ENCODE results near the gene RHOBTB3.
"Not testable (repeated sequence)": the region's sequence is repeated elsewhere in the genome, so short reads cannot be mapped to it uniquely, and the experiment has no call there.

The RHOBTB3 gene

DNA sequence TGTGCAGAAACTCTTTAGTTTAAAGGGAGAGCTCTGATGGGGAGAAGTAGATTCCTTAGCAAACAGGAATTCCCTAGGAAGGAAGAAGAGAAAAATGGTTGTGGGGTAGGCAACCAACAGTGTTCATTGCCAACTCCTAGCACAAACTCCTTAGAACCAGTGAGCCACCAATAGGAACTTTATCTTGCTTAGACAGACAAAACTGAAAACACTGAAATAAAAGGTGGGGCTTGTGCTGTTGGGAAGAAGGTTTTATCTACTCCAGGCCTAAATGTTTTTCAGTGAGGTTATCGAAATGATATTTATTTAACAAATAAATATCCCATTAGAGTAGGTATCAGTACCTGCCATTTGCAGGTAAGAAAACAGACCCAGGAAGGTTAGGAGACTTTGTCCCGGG, 99.1 kb downstream of the RHOBTB3 start:
- WGBS (ENCODE audit: insufficient coverage) = 93% methylated on average over 1 of the region's 2 CpGs
- Histone ChIP-seq H3K9me3 (ENCODE audit: control extremely low read depth in 1 of 5, control insufficient read depth in 4 of 5, insufficient read depth in 2 of 5, low read depth in 1 of 5, low read length in 4 of 5) (no peaks in the 10 kb centered on the region), H3K4me3 (ENCODE audit: control insufficient read depth in 1 of 7, extremely low read depth in 1 of 7, insufficient read depth in 4 of 7, low read depth in 2 of 7, low read length in 6 of 7) (no peak overlapping the region), H3K4me1 (ENCODE audit: control extremely low read depth in 1 of 4, control insufficient read depth in 4 of 4, insufficient read depth in 4 of 4, low read length in 3 of 4) (peaks cover 8 to 52% (median 18%) of the 10 kb centered on the region in 4 experiments), H3K27me3 (replicated peaks in 2 of 5; ENCODE audit: control insufficient read depth in 4 of 5, insufficient read depth in 5 of 5, low read length in 4 of 5) (no peaks in the 10 kb centered on the region), H3K36me3 (ENCODE audit: control insufficient read depth in 4 of 4, insufficient read depth in 4 of 4, low read length in 3 of 4) (no peaks in the 10 kb centered on the region), H3K27ac (ENCODE audit: insufficient read depth in 1 of 2, low read depth in 1 of 2, low read length in 2 of 2, poor library complexity in 1 of 2, severe bottlenecking in 2 of 2) (no peak overlapping the region)
- CTCF ChIA-PET = interaction anchor here (1.2 to 3.4 kb wide), 5 partner anchors 8 to 49 kb away, joined by 4 to 19 read pairs (median 13); partner anchors contain the start of gene GLRX
- DNase-seq = no peak
- POLR2A ChIA-PET = no interaction called here

DNA sequence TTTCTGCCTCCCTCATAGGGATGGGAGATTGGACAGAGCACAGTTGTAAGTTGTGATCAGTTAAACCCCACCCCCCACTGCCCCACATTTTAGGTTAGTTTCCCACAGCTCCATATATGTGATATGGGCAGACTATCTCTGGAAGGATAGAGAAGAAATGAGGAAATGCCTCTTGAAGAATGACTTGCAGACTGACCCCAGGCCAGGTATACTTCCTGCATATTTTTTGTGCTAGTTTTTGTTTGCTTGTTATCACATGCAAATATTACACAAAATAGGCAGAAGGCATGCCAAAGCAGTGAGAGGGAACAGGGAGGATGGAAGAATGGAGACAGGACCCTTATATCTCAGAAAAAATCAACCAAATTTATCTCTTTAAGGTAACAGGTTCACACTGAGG, 101.5 kb downstream of the RHOBTB3 start:
- DNase-seq = no peak
- Histone ChIP-seq H3K27me3 (replicated peaks in 2 of 5; ENCODE audit: control insufficient read depth in 4 of 5, insufficient read depth in 5 of 5, low read length in 4 of 5) (no peaks in the 10 kb centered on the region), H3K9me3 (ENCODE audit: control extremely low read depth in 1 of 5, control insufficient read depth in 4 of 5, insufficient read depth in 2 of 5, low read depth in 1 of 5, low read length in 4 of 5) (no peaks in the 10 kb centered on the region), H3K4me3 (ENCODE audit: control insufficient read depth in 1 of 7, extremely low read depth in 1 of 7, insufficient read depth in 4 of 7, low read depth in 2 of 7, low read length in 6 of 7) (no peak overlapping the region), H3K4me1 (ENCODE audit: control extremely low read depth in 1 of 4, control insufficient read depth in 4 of 4, insufficient read depth in 4 of 4, low read length in 3 of 4) (peaks cover 21 to 52% (median 30%) of the 10 kb centered on the region in 4 experiments), H3K27ac (ENCODE audit: insufficient read depth in 1 of 2, low read depth in 1 of 2, low read length in 2 of 2, poor library complexity in 1 of 2, severe bottlenecking in 2 of 2) (no peak overlapping the region), H3K36me3 (ENCODE audit: control insufficient read depth in 4 of 4, insufficient read depth in 4 of 4, low read length in 3 of 4) (no peaks in the 10 kb centered on the region)
- ChIA-PET CTCF (interaction anchor here (1.1 to 3.4 kb wide), 5 partner anchors 9 to 185 kb away, joined by 3 to 19 read pairs (median 13); partner anchors contain the start of gene GLRX), POLR2A (no interaction called here)

- Histone ChIP-seq H3K4me1 (ENCODE audit: control extremely low read depth in 1 of 4, control insufficient read depth in 4 of 4, insufficient read depth in 4 of 4, low read length in 3 of 4) (peaks cover 16 to 46% (median 32%) of the 10 kb centered on the region in 4 experiments), H3K9me3 (ENCODE audit: control extremely low read depth in 1 of 5, control insufficient read depth in 4 of 5, insufficient read depth in 2 of 5, low read depth in 1 of 5, low read length in 4 of 5) (no peaks in the 10 kb centered on the region), H3K36me3 (ENCODE audit: control insufficient read depth in 4 of 4, insufficient read depth in 4 of 4, low read length in 3 of 4) (no peaks in the 10 kb centered on the region), H3K27ac (ENCODE audit: insufficient read depth in 1 of 2, low read depth in 1 of 2, low read length in 2 of 2, poor library complexity in 1 of 2, severe bottlenecking in 2 of 2) (peak overlapping the region; percentile 37 to 75), H3K4me3 (ENCODE audit: control insufficient read depth in 1 of 7, extremely low read depth in 1 of 7, insufficient read depth in 4 of 7, low read depth in 2 of 7, low read length in 6 of 7) (peak overlapping the region in 6 of 7 experiments; percentile 46 to 82 (median 72)), H3K27me3 (replicated peaks in 2 of 5; ENCODE audit: control insufficient read depth in 4 of 5, insufficient read depth in 5 of 5, low read length in 4 of 5) (no peaks in the 10 kb centered on the region)
- ChIA-PET CTCF (interaction anchor here (0.9 to 22.7 kb wide), 9 partner anchors 12 to 170 kb away, joined by 3 to 430 read pairs (median 5); partner anchors contain the start of gene GLRX), POLR2A (interaction anchor here (0.6 kb wide), 1 partner anchor 86 kb away, joined by 3 read pairs; no protein-coding TSS in a partner anchor)
- DNase-seq = peak in 2 of 3 donors; percentile 80 to 85
- 2% methylated on average over 9 of the region's 10 CpGs for WGBS (ENCODE audit: insufficient coverage)
These were observed 104.7 kb downstream of the RHOBTB3 start for GRCh38 chr5:95835682-95836385.

DNA sequence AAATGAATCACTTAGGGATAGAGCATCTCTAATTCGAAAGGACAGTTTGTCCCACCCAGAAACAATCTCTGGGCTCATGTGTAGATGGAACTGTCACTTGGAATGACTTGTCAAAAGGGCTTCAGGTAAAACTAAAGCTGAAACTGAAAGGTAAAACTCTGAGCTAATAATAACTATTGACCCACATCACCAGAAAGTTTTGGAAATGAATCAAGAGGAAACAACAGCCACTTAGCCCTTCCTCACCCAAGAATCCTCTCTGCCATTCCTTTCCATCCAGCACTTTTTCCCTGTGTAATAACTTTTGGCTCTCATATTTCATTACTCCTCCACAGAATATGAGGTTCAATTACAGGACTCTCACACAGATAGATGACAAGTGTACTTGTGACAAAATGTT, 105.4 kb downstream of the RHOBTB3 start:
- no peaks in the 10 kb centered on the region for H3K9me3 ChIP-seq (ENCODE audit: control extremely low read depth in 1 of 5, control insufficient read depth in 4 of 5, insufficient read depth in 2 of 5, low read depth in 1 of 5, low read length in 4 of 5)
- peak overlapping the region in 2 of 7 experiments; percentile 70 to 82 for H3K4me3 ChIP-seq (ENCODE audit: control insufficient read depth in 1 of 7, extremely low read depth in 1 of 7, insufficient read depth in 4 of 7, low read depth in 2 of 7, low read length in 6 of 7)
- H3K4me1 ChIP-seq (ENCODE audit: control extremely low read depth in 1 of 4, control insufficient read depth in 4 of 4, insufficient read depth in 4 of 4, low read length in 3 of 4) = peaks cover 21 to 52% (median 34%) of the 10 kb centered on the region in 4 experiments
- H3K27ac ChIP-seq (ENCODE audit: insufficient read depth in 1 of 2, low read depth in 1 of 2, low read length in 2 of 2, poor library complexity in 1 of 2, severe bottlenecking in 2 of 2) = peak overlapping the region; percentile 37 to 75
- ChIA-PET CTCF (interaction anchor here (0.9 to 22.7 kb wide), 5 partner anchors 14 to 118 kb away, joined by 3 to 430 read pairs (median 3); no protein-coding TSS in a partner anchor), POLR2A (no interaction called here)
- H3K27me3 ChIP-seq (replicated peaks in 2 of 5; ENCODE audit: control insufficient read depth in 4 of 5, insufficient read depth in 5 of 5, low read length in 4 of 5) = no peaks in the 10 kb centered on the region
- no CpG with 5 or more reads among the region's 1 CpG for WGBS (ENCODE audit: insufficient coverage)
- no peaks in the 10 kb centered on the region for H3K36me3 ChIP-seq (ENCODE audit: control insufficient read depth in 4 of 4, insufficient read depth in 4 of 4, low read length in 3 of 4)
- peak in 1 of 3 donors; percentile 47 for DNase-seq

DNA sequence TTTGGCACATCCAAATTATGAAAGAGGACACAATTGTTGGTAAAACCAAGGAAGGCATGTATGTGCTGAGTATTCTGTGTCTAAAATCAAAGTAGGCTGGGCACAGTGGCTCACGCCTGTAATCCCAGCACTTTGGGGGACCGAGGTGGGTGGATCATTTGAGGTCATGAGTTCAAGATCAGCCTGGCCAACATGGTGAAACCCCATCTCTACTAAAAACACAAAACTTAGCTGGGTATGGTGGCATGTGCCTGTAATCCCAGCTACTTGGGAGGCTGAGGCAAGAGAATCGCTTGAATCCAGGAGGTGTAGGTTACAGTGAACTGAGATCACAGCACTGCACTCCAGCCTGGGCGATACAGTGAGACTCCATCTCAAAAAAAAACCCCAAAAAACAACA, 105.8 kb downstream of the RHOBTB3 start:
- POLR2A ChIA-PET = not testable (repeated sequence)
- CTCF ChIA-PET = interaction anchor here (0.9 to 22.7 kb wide), 6 partner anchors 13 to 119 kb away, joined by 3 to 430 read pairs (median 3); no protein-coding TSS in a partner anchor

DNA sequence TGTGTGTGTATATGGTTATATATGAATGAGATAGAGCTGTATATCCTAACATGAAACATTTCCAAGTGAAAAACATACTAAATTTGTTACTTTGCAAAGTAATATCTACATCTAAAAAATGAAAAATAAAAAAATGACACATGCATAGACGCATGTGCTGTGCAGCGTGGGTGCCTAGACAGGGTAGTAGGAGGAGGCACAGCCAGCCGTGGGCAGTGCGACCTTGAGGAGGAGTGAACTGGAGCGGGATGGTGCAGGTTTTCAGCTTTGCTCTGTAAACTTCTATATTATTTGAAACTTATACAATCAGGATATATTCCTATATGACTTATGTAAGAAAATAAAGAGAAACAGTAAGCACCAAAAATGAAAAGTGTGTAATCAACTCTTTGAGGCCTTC, 106.4 kb downstream of the RHOBTB3 start:
- no peaks in the 10 kb centered on the region for H3K27me3 ChIP-seq (replicated peaks in 2 of 5; ENCODE audit: control insufficient read depth in 4 of 5, insufficient read depth in 5 of 5, low read length in 4 of 5)
- H3K4me3 ChIP-seq (ENCODE audit: control insufficient read depth in 1 of 7, extremely low read depth in 1 of 7, insufficient read depth in 4 of 7, low read depth in 2 of 7, low read length in 6 of 7) = no peak overlapping the region
- WGBS (ENCODE audit: insufficient coverage) = 77% methylated on average over 4 of the region's 5 CpGs
- no peaks in the 10 kb centered on the region for H3K36me3 ChIP-seq (ENCODE audit: control insufficient read depth in 4 of 4, insufficient read depth in 4 of 4, low read length in 3 of 4)
- no peaks in the 10 kb centered on the region for H3K9me3 ChIP-seq (ENCODE audit: control extremely low read depth in 1 of 5, control insufficient read depth in 4 of 5, insufficient read depth in 2 of 5, low read depth in 1 of 5, low read length in 4 of 5)
- ChIA-PET CTCF (interaction anchor here (1.2 to 22.7 kb wide), 4 partner anchors 13 to 173 kb away, joined by 3 to 430 read pairs (median 4); no protein-coding TSS in a partner anchor), POLR2A (no interaction called here)
- peaks cover 26 to 57% (median 42%) of the 10 kb centered on the region in 4 experiments for H3K4me1 ChIP-seq (ENCODE audit: control extremely low read depth in 1 of 4, control insufficient read depth in 4 of 4, insufficient read depth in 4 of 4, low read length in 3 of 4)
- H3K27ac ChIP-seq (ENCODE audit: insufficient read depth in 1 of 2, low read depth in 1 of 2, low read length in 2 of 2, poor library complexity in 1 of 2, severe bottlenecking in 2 of 2) = no peak overlapping the region
- DNase-seq = no peak

More for the DNA sequence above, 105.8 kb downstream of the RHOBTB3 start:
- not testable (repeated sequence) for H3K36me3 ChIP-seq (ENCODE audit: control insufficient read depth in 4 of 4, insufficient read depth in 4 of 4, low read length in 3 of 4); DNase-seq; H3K27me3 ChIP-seq (replicated peaks in 2 of 5; ENCODE audit: control insufficient read depth in 4 of 5, insufficient read depth in 5 of 5, low read length in 4 of 5); H3K9me3 ChIP-seq (ENCODE audit: control extremely low read depth in 1 of 5, control insufficient read depth in 4 of 5, insufficient read depth in 2 of 5, low read depth in 1 of 5, low read length in 4 of 5); H3K4me3 ChIP-seq (ENCODE audit: control insufficient read depth in 1 of 7, extremely low read depth in 1 of 7, insufficient read depth in 4 of 7, low read depth in 2 of 7, low read length in 6 of 7)
- peaks cover 21 to 56% (median 38%) of the 10 kb centered on the region in 4 experiments for H3K4me1 ChIP-seq (ENCODE audit: control extremely low read depth in 1 of 4, control insufficient read depth in 4 of 4, insufficient read depth in 4 of 4, low read length in 3 of 4)
- WGBS (ENCODE audit: insufficient coverage) = no CpG with 5 or more reads among the region's 4 CpGs
- H3K27ac ChIP-seq (ENCODE audit: insufficient read depth in 1 of 2, low read depth in 1 of 2, low read length in 2 of 2, poor library complexity in 1 of 2, severe bottlenecking in 2 of 2) = peak overlapping the region in 1 of 2 experiments; percentile 75

- Histone ChIP-seq H3K9me3 (ENCODE audit: control extremely low read depth in 1 of 5, control insufficient read depth in 4 of 5, insufficient read depth in 2 of 5, low read depth in 1 of 5, low read length in 4 of 5) (no peaks in the 10 kb centered on the region), H3K36me3 (ENCODE audit: control insufficient read depth in 4 of 4, insufficient read depth in 4 of 4, low read length in 3 of 4) (no peaks in the 10 kb centered on the region), H3K27ac (ENCODE audit: insufficient read depth in 1 of 2, low read depth in 1 of 2, low read length in 2 of 2, poor library complexity in 1 of 2, severe bottlenecking in 2 of 2) (no peak overlapping the region), H3K4me1 (ENCODE audit: control extremely low read depth in 1 of 4, control insufficient read depth in 4 of 4, insufficient read depth in 4 of 4, low read length in 3 of 4) (peaks cover 29 to 57% (median 43%) of the 10 kb centered on the region in 4 experiments), H3K4me3 (ENCODE audit: control insufficient read depth in 1 of 7, extremely low read depth in 1 of 7, insufficient read depth in 4 of 7, low read depth in 2 of 7, low read length in 6 of 7) (no peak overlapping the region), H3K27me3 (replicated peaks in 2 of 5; ENCODE audit: control insufficient read depth in 4 of 5, insufficient read depth in 5 of 5, low read length in 4 of 5) (no peaks in the 10 kb centered on the region)
- ChIA-PET POLR2A (no interaction called here), CTCF (interaction anchor here (0.9 to 22.7 kb wide), 6 partner anchors 15 to 174 kb away, joined by 3 to 430 read pairs (median 4); partner anchors contain the start of gene GLRX)
- DNase-seq = no peak
- WGBS (ENCODE audit: insufficient coverage) = 98% methylated on average over 8 of the region's 8 CpGs
These were observed 106.9 kb downstream of the RHOBTB3 start for GRCh38 chr5:95838001-95838520.

All from common myeloid progenitor, CD34-positive (primary cell).